VCaP (cell line): ENCODE measurements around the gene RASA2.

Experiments
- H3K27ac ChIP-seq: fragments of 450-650 bp; 2 replicates; pipeline ENCODE4 v1.5.1; 2017
- TF ChIP-seq, protein P1 (sequence below): fragments of 450-650 bp; conservative IDR thresholded peaks from 2 replicates; pipeline ENCODE4 v1.5.1; 2017; ENCODE audit warnings: mild to moderate bottlenecking, moderate library complexity

Gene RASA2

DNA sequence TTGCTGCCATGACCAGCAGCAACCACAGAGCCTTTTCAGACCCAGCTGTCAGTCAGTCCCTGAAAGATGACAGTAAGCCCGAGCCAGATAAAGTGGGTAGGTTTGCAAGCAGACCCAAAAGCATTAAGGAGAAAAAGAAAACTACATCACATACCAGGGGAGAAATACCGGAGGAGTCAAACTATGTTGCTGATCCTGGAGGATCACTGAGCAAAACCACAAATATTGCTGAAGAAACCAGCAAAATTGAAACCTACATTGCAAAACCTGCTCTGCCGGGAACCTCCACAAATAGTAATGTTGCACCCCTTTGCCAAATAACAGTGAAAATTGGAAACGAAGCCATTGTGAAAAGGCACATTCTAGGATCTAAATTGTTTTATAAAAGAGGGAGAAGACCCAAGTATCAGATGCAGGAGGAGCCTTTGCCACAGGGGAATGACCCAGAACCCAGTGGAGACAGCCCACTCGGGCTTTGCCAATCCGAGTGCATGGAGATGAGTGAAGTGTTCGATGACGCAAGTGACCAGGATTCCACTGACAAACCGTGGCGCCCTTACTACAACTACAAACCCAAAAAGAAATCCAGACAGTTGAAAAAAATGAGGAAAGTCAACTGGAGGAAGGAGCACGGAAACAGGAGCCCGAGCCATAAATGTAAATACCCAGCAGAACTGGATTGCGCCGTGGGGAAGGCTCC is 42.1 kb upstream of the RASA2 start:
- H3K27ac ChIP-seq: no peak overlapping the region
- TF ChIP-seq, protein P1, sequence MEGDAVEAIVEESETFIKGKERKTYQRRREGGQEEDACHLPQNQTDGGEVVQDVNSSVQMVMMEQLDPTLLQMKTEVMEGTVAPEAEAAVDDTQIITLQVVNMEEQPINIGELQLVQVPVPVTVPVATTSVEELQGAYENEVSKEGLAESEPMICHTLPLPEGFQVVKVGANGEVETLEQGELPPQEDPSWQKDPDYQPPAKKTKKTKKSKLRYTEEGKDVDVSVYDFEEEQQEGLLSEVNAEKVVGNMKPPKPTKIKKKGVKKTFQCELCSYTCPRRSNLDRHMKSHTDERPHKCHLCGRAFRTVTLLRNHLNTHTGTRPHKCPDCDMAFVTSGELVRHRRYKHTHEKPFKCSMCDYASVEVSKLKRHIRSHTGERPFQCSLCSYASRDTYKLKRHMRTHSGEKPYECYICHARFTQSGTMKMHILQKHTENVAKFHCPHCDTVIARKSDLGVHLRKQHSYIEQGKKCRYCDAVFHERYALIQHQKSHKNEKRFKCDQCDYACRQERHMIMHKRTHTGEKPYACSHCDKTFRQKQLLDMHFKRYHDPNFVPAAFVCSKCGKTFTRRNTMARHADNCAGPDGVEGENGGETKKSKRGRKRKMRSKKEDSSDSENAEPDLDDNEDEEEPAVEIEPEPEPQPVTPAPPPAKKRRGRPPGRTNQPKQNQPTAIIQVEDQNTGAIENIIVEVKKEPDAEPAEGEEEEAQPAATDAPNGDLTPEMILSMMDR: no peak

GRCh38 chr3:141445990-141446389 is 40.8 kb upstream of the RASA2 start:
- TF ChIP-seq, protein P1: no peak
- no peak overlapping the region for H3K27ac ChIP-seq

GRCh38 chr3:141446737-141447136 is 40.1 kb upstream of the RASA2 start:
- no peak overlapping the region for H3K27ac ChIP-seq

DNA sequence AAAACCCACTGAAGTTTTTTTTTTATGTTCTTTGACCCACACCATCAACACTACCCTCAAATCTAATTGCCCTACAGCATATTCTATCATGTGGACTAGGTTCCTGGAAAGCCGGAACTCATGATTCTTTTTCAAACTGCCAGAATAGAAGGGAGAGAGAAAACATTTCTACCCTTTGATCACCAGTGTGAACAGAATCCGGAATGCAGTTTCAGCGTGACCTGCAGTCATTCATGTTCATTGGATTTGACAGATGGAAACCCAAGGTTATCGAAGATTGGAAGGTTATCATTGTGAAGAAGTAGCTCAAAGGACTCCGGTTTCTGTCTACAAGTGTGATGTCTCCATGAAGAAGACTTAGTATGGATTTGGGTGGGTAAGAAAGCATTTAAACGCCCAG is 39.4 kb upstream of the RASA2 start:
- H3K27ac ChIP-seq: no peak overlapping the region
- TF ChIP-seq, protein P1: no peak

More at GRCh38 chr3:141446737-141447136, 40.1 kb upstream of the RASA2 start:
- TF ChIP-seq, protein P1: no peak

- no peak overlapping the region for H3K27ac ChIP-seq
- TF ChIP-seq, protein P1: no peak
These were observed 38.1 kb upstream of the RASA2 start for GRCh38 chr3:141448606-141449220.

- TF ChIP-seq, protein P1: no peak
- H3K27ac ChIP-seq: no peak overlapping the region
These were observed 37.4 kb upstream of the RASA2 start for GRCh38 chr3:141449424-141449823.

DNA sequence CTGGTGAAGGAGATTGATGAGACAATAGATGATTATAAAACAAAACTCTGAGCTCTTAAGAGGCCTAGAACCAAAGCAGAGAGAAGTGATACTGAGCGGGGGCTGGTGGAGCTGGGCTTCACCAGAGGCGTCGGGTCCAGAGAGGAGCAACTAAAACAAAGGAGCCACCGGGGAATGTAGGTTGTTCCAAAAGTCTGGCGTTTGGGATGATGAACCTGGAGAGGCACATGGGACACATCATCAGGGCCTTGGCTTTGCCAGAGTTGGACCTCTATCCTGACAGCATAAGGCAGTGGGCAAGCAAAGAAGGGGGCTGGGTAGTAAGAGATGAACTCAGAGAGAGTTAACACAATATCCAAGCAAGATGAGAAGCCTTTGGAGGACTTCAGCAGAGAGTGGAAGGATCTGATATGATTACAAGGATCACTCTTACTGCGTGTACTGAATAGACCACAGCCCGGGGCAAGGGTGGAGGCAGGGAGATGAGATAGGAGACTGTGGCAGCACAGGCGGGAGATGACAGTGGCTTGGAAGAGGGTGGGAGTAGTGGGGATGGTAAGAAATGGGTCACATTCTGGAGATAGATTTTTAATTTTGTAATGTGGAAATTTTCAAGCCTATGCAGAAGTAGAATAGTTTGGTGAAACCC is 36.0 kb upstream of the RASA2 start:
- H3K27ac ChIP-seq: no peak overlapping the region
- TF ChIP-seq, protein P1: no peak
